GM23338 (cell line): Measurements from ENCODE around the gene ATP6V0E2. TPM values are rescaled to one million over a fixed set of nuclear protein-coding genes. Genes with fewer than 3 reads are reported as not detected.

Experiments
- ATAC-seq: fragments of 200-7000 bp; cut with Tn5 transposase; 3 replicates; pipeline ENCODE4 v1.9.1; 2020
- DNase-seq: peaks from one replicate; pipeline ENCODE4 v3.0.0-alpha.2; 2015; ENCODE audit warnings: low spot score
- H2AFZ ChIP-seq: fragments of 200-600 bp; sonication (generic); 2 replicates; pipeline ENCODE4 v1.8.0; 2016; ENCODE audit warnings: antibody characterized with exemption, mild to moderate bottlenecking, moderate library complexity
- H3F3A ChIP-seq: fragments of 200-600 bp; sonication (generic); replicated peaks from 2 replicates; pipeline ENCODE4 v1.8.0; 2017; ENCODE audit warnings: antibody characterized with exemption, mixed run types, low read depth
- H3K27ac ChIP-seq: fragments of 200-600 bp; sonication (generic); 2 replicates; pipeline ENCODE4 v1.6.1; 2016; ENCODE audit warnings: low read depth
- H3K27me3 ChIP-seq: fragments of 200-600 bp; sonication (generic); 2 replicates; pipeline ENCODE4 v1.8.0; 2016; ENCODE audit warnings: mild to moderate bottlenecking, mixed run types, moderate library complexity; ENCODE audit not compliant: insufficient read depth
- H3K36me3 ChIP-seq: fragments of 200-600 bp; sonication (generic); 2 replicates; pipeline ENCODE4 v1.8.0; 2016; ENCODE audit warnings: mild to moderate bottlenecking; ENCODE audit not compliant: insufficient read depth
- H3K4me1 ChIP-seq: fragments of 200-600 bp; sonication (generic); 2 replicates; pipeline ENCODE4 v1.8.0; 2016; ENCODE audit warnings: mild to moderate bottlenecking, moderate library complexity; ENCODE audit not compliant: insufficient read depth
- H3K4me2 ChIP-seq: fragments of 200-600 bp; sonication (generic); 2 replicates; pipeline ENCODE4 v1.7.1; 2017; ENCODE audit warnings: mixed run types
- H3K4me3 ChIP-seq: fragments of 200-600 bp; sonication (generic); 2 replicates; pipeline ENCODE4 v1.6.1; 2016; ENCODE audit warnings: mixed run types
- H3K79me2 ChIP-seq: fragments of 200-600 bp; sonication (generic); replicated peaks from 2 replicates; pipeline ENCODE4 v1.8.0; 2017; ENCODE audit warnings: mild to moderate bottlenecking; ENCODE audit not compliant: insufficient read depth
- H3K9me2 ChIP-seq: fragments of 200-600 bp; sonication (generic); 2 replicates; pipeline ENCODE4 v1.8.0; 2017; ENCODE audit not compliant: insufficient read depth
- H4K20me1 ChIP-seq: fragments of 200-600 bp; sonication (generic); replicated peaks from 2 replicates; pipeline ENCODE4 v1.8.0; 2017; ENCODE audit warnings: mild to moderate bottlenecking; ENCODE audit not compliant: insufficient read depth
- H3K27ac Mint-ChIP-seq: 2 replicates; pipeline ENCODE4 v1.8.0; 2020; ENCODE audit warnings: inconsistent platforms, mild to moderate bottlenecking, moderate library complexity, mixed read lengths
- H3K27me3 Mint-ChIP-seq: 3 replicates; pipeline ENCODE4 v1.8.0; 2022; ENCODE audit warnings: low read depth, mild to moderate bottlenecking, moderate library complexity, mixed read lengths, inconsistent platforms; ENCODE audit not compliant: insufficient read depth, poor library complexity
- H3K36me3 Mint-ChIP-seq: 3 replicates; pipeline ENCODE4 v1.8.0; 2021; ENCODE audit warnings: low read depth, mild to moderate bottlenecking, inconsistent platforms, moderate library complexity, mixed read lengths
- H3K4me1 Mint-ChIP-seq: 3 replicates; pipeline ENCODE4 v1.8.0; 2020; ENCODE audit warnings: mild to moderate bottlenecking, inconsistent platforms, mixed read lengths
- H3K4me3 Mint-ChIP-seq: 3 replicates; pipeline ENCODE4 v1.8.0; 2021; ENCODE audit warnings: moderate library complexity, mild to moderate bottlenecking, inconsistent platforms, mixed read lengths
- H3K9me3 Mint-ChIP-seq: 3 replicates; pipeline ENCODE4 v1.8.0; 2020; ENCODE audit warnings: moderate library complexity, mild to moderate bottlenecking, inconsistent platforms, mixed read lengths
- CTCF ChIP-seq, 2 experiments: fragments of 200-600 bp in 1 of 2; sonication (generic) in 1 of 2; conservative IDR thresholded peaks; 2 replicates each; pipeline versions ENCODE4 v1.5.1 to v1.6.1; 2016 to 2017; ENCODE audit warnings: antibody characterized with exemption in 2 of 2, low read depth in 2 of 2, mild to moderate bottlenecking in 2 of 2, moderate library complexity in 1 of 2
- EZH2phosphoT487 ChIP-seq: fragments of 200-600 bp; sonication (generic); IDR thresholded peaks from one replicate; pipeline ENCODE4 v1.8.1; 2018; ENCODE audit warnings: antibody characterized with exemption; ENCODE audit not compliant: unreplicated experiment
- POLR2AphosphoS5 ChIP-seq: IDR thresholded peaks from 2 replicates; pipeline ENCODE4 v1.6.1; 2016; ENCODE audit warnings: antibody characterized with exemption, low read depth
- STAT1 ChIP-seq: IDR thresholded peaks from one replicate; pipeline ENCODE4 v1.6.1; 2016; ENCODE audit warnings: antibody characterized with exemption; ENCODE audit not compliant: unreplicated experiment
- ZNF114 ChIP-seq: fragments of 250-450 bp; sonication (Bioruptor Pico); IDR thresholded peaks from 2 replicates; pipeline ENCODE4 v1.5.0; 2020; ENCODE audit warnings: mild to moderate bottlenecking, moderate library complexity
- polyA plus RNA-seq: library from polyadenylated mRNA; unstranded; fragments of >200 nt; fragmentation: Nextera tagmentation; extraction: Ambion mirVana; gene quantifications from 2 replicates; pipeline ENCODE4 v1.2.1, GENCODE V29; 2016
- total RNA-seq: library from RNA; depleted of rRNA; stranded (reverse); fragments of >200 nt; shearing (Covaris generic); gene quantifications from 2 replicates; pipeline ENCODE4 v1.2.3, GENCODE V29; 2014

ATP6V0E2 gene
- total and polyA plus RNA-seq, 2 experiments from 2014 or later = 15.6 to 34.7 TPM

GRCh38 chr7:149849174-149849573, 24.6 kb upstream of the ATP6V0E2 start:
- ATAC-seq (peak; percentile 81), DNase-seq (peak; percentile 72)
- no peaks in the 10 kb centered on the region for H3K36me3 ChIP-seq
- no peaks in the 10 kb centered on the region for H3K9me3 Mint-ChIP-seq
- H3K79me2 ChIP-seq = no peaks in the 10 kb centered on the region
- H3K4me3 ChIP-seq = no peak overlapping the region
- no peaks in the 10 kb centered on the region for H3K27me3 ChIP-seq
- H3K27ac ChIP-seq = no peak overlapping the region
- no peak for TF ChIP-seq STAT1
- TF ChIP-seq ZNF114 (CRISPR knock-in tag) = no peak
- no peak for TF ChIP-seq EZH2phosphoT487
- TF ChIP-seq CTCF (conservative IDR thresholded peaks at IDR 0.05; ENCODE audit: low read depth in 2 of 2) = peak; percentile 58 to 82
- H3K4me1 ChIP-seq = peaks cover 3% of the 10 kb centered on the region; the same call in 1 of the 2 replicates
- H3K4me2 ChIP-seq = no peak overlapping the region
- no peaks in the 10 kb centered on the region; the same call in 1 of the 2 replicates for H4K20me1 ChIP-seq
- H3F3A ChIP-seq = no peaks in the 10 kb centered on the region
- no peak overlapping the region for H3K27ac Mint-ChIP-seq
- no peak overlapping the region for H2AFZ ChIP-seq
- H3K36me3 Mint-ChIP-seq = no peaks in the 10 kb centered on the region
- no peaks in the 10 kb centered on the region for H3K9me2 ChIP-seq
- H3K4me3 Mint-ChIP-seq = no peak overlapping the region
- H3K27me3 Mint-ChIP-seq = peaks cover 8% of the 10 kb centered on the region
- H3K4me1 Mint-ChIP-seq = peaks cover 12% of the 10 kb centered on the region

DNA sequence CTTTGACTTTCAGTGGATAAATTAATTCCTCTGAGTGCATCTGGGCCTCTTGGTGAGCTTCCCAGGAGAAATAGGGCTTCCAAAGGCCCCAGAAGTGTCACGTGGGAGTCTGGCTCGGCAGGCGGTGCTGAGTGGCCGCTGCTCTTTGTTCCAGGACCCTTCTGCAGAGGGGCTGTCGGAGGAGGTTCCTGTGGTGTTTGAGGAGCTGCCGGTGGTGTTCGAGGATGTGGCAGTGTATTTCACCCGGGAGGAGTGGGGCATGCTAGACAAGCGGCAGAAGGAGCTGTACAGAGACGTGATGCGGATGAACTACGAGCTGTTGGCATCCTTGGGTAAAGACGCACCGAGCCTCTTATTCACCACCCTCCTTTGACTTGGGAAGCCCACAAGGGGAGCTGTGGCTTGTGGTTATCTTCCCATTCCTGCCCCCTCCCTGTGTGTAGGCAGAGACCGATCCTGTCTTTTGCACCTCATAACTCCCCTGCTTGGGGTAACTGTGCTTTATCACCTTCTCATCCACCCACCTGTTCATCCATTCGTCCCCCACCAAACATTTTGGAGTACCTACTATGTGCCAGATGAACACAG, 23.7 kb upstream of the ATP6V0E2 start:
- H3K79me2 ChIP-seq = no peaks in the 10 kb centered on the region
- 0 out of 2 replicates have a peak overlapping the region, but pooled peaks have one; percentile 43 for H2AFZ ChIP-seq
- Mint-ChIP-seq H3K27ac (no peak overlapping the region), H3K9me3 (no peaks in the 10 kb centered on the region), H3K4me3 (no peak overlapping the region), H3K36me3 (no peaks in the 10 kb centered on the region), H3K4me1 (peaks cover 21% of the 10 kb centered on the region), H3K27me3 (peaks cover 9% of the 10 kb centered on the region)
- no peaks in the 10 kb centered on the region for H3K27me3 ChIP-seq
- no peak for DNase-seq
- no peak for TF ChIP-seq POLR2AphosphoS5
- 0 out of 4 replicates have a peak, but pooled peaks of 1 of the 2 experiments have one; percentile 13 for TF ChIP-seq CTCF (conservative IDR thresholded peaks at IDR 0.05; ENCODE audit: low read depth in 2 of 2)
- ATAC-seq = peak; percentile 59
- H3K4me1 ChIP-seq = peaks cover 13% of the 10 kb centered on the region
- H3K27ac ChIP-seq = no peak overlapping the region
- no peaks in the 10 kb centered on the region for H3F3A ChIP-seq
- H3K4me3 ChIP-seq = no peak overlapping the region
- H3K36me3 ChIP-seq = no peaks in the 10 kb centered on the region
- H3K4me2 ChIP-seq = no peak overlapping the region
- H3K9me2 ChIP-seq = no peaks in the 10 kb centered on the region
- no peaks in the 10 kb centered on the region; the same call in 1 of the 2 replicates for H4K20me1 ChIP-seq
